ENCODE measurements around the gene LEF1. TPM values are rescaled to one million over a fixed set of nuclear protein-coding genes. Genes with fewer than 3 reads are reported as not detected.

Gene LEF1
- total and polyA plus RNA-seq, 2 of the 8 experiments (the other 6 are each of a cell fraction or from before 2014, with no cell fraction given), result 2.6 to 5.2 TPM

DNA sequence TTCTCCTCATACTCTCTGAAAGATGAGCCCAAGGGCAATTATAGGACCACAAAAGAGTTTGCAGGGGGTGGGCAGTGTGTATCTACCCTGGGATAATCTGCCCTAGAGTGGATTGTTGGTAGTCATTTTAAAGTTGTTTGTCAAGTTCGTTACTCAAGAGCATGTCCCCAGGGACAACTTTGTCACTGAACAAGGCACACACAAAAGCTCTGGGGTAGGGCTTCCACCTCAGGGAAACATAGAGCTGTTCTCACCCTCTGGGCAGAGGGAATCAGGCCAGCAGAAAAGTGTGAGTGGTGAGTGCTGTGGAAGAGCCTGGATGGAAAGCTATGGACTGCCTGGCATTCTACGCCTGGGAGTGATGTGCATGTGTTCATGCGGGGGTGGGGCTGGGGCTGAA, 23.3 kb upstream of the LEF1 start (continued):
- TF ChIP-seq, protein P1, sequence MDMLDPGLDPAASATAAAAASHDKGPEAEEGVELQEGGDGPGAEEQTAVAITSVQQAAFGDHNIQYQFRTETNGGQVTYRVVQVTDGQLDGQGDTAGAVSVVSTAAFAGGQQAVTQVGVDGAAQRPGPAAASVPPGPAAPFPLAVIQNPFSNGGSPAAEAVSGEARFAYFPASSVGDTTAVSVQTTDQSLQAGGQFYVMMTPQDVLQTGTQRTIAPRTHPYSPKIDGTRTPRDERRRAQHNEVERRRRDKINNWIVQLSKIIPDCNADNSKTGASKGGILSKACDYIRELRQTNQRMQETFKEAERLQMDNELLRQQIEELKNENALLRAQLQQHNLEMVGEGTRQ (IDR thresholded peaks at IDR 0.05; ENCODE audit: low read length), result no peak
- TF ChIP-seq CREB1 (IDR thresholded peaks at IDR 0.05) (no peak), SIN3A (conservative IDR thresholded peaks at IDR 0.05 in 1 of 2, IDR thresholded peaks at IDR 0.05 in 1 of 2; ENCODE audit: low read depth in 1 of 2, low read length in 2 of 2) (no peak), RNF2 (IDR thresholded peaks at IDR 0.05; ENCODE audit: borderline replicate concordance, low read depth, low read length, missing control alignments, poor library complexity, severe bottlenecking) (no peak), HDAC2 (IDR thresholded peaks at IDR 0.05; ENCODE audit: borderline replicate concordance in 1 of 2, low read depth in 2 of 2, low read length in 2 of 2) (no peak), FOSL1 (IDR thresholded peaks at IDR 0.05; ENCODE audit: insufficient read depth, low read depth, low read length) (no peak), KDM4A (IDR thresholded peaks at IDR 0.05; ENCODE audit: low read depth, low read length, severe bottlenecking) (no peak), POLR2AphosphoS5 (IDR thresholded peaks at IDR 0.05; ENCODE audit: low read depth, low read length) (no peak)

All from H1 (cell line).